Loucy (cell line): ENCODE measurements around the gene LRTM1.

Experiments used
- H2AFZ ChIP-seq: fragments of 200-600 bp; sonication (generic); 2 replicates; pipeline ENCODE4 v1.6.0; 2016; ENCODE audit warnings: antibody characterized with exemption, mild to moderate bottlenecking, low read length, moderate library complexity
- H3F3A ChIP-seq: fragments of 200-600 bp; 2 replicates; pipeline ENCODE4 v1.6.0; 2016; ENCODE audit warnings: antibody characterized with exemption, low read depth, mild to moderate bottlenecking
- H3K27me3 ChIP-seq: fragments of 200-600 bp; sonication (generic); 2 replicates; pipeline ENCODE4 v1.6.1; 2014; ENCODE audit warnings: low read length, mild to moderate bottlenecking; ENCODE audit not compliant: insufficient read depth, poor library complexity, severe bottlenecking
- H3K36me3 ChIP-seq: fragments of 200-600 bp; sonication (generic); 2 replicates; pipeline ENCODE4 v1.6.1; 2016; ENCODE audit warnings: low read length; ENCODE audit not compliant: insufficient read depth
- H3K4me1 ChIP-seq: fragments of 200-600 bp; sonication (generic); 2 replicates; pipeline ENCODE4 v1.5.1; 2014; ENCODE audit warnings: low read length, mild to moderate bottlenecking; ENCODE audit not compliant: insufficient read depth, poor library complexity, severe bottlenecking
- H3K4me2 ChIP-seq: fragments of 200-600 bp; sonication (generic); 2 replicates; pipeline ENCODE4 v1.6.0; 2014; ENCODE audit warnings: antibody characterized with exemption, low read length, low read depth, mild to moderate bottlenecking; ENCODE audit not compliant: poor library complexity, severe bottlenecking
- H3K4me3 ChIP-seq: fragments of 200-600 bp; sonication (generic); 2 replicates; pipeline ENCODE4 v1.5.1; 2014; ENCODE audit warnings: low read length, mild to moderate bottlenecking, mixed read lengths; ENCODE audit not compliant: poor library complexity, severe bottlenecking
- H3K79me2 ChIP-seq: fragments of 200-600 bp; sonication (generic); 2 replicates; pipeline ENCODE4 v1.6.1; 2014; ENCODE audit warnings: low read length; ENCODE audit not compliant: insufficient read depth
- H3K9ac ChIP-seq: fragments of 200-600 bp; sonication (generic); 2 replicates; pipeline ENCODE4 v1.6.0; 2014; ENCODE audit warnings: mild to moderate bottlenecking, low read depth, low read length, moderate library complexity; ENCODE audit not compliant: poor library complexity, severe bottlenecking
- H3K9me2 ChIP-seq: fragments of 200-600 bp; sonication (generic); replicated peaks from 2 replicates; pipeline ENCODE4 v1.6.1; 2016; ENCODE audit warnings: low read depth, low read length, mixed read lengths
- H3K9me3 ChIP-seq: fragments of 200-600 bp; sonication (generic); 2 replicates; pipeline ENCODE4 v1.6.1; 2014; ENCODE audit warnings: mild to moderate bottlenecking, antibody characterized with exemption, low read length, low read depth; ENCODE audit not compliant: insufficient read depth
- H4K20me1 ChIP-seq: fragments of 200-600 bp; sonication (generic); 2 replicates; pipeline ENCODE4 v1.6.0; 2014; ENCODE audit warnings: antibody characterized with exemption, low read length, mild to moderate bottlenecking; ENCODE audit not compliant: insufficient read depth, poor library complexity, severe bottlenecking
- CTCF ChIP-seq: fragments of 200-600 bp; sonication (generic); conservative IDR thresholded peaks from 2 replicates; pipeline ENCODE4 v1.5.1; 2014; ENCODE audit warnings: mild to moderate bottlenecking, antibody characterized with exemption, low read length
- EZH2phosphoT487 ChIP-seq: fragments of 200-600 bp; IDR thresholded peaks from 2 replicates; pipeline ENCODE4 v1.6.1; 2018; ENCODE audit warnings: antibody characterized with exemption, mild to moderate bottlenecking, moderate library complexity, borderline replicate concordance

The LRTM1 gene

GRCh38 chr3:54915181-54915580 lies 12.7 kb downstream of the LRTM1 start:
- H2AFZ ChIP-seq, result no peak overlapping the region
- H3K27me3 ChIP-seq, result no peaks in the 10 kb centered on the region
- H4K20me1 ChIP-seq, result no peaks in the 10 kb centered on the region
- no peaks in the 10 kb centered on the region for H3K79me2 ChIP-seq
- no peaks in the 10 kb centered on the region for H3K9me3 ChIP-seq
- H3K4me3 ChIP-seq, result no peak overlapping the region
- no peak overlapping the region for H3K4me2 ChIP-seq
- no peaks in the 10 kb centered on the region for H3K4me1 ChIP-seq
- no peaks in the 10 kb centered on the region for H3K36me3 ChIP-seq
- H3F3A ChIP-seq, result no peaks in the 10 kb centered on the region
- no peak overlapping the region for H3K9ac ChIP-seq
- TF ChIP-seq EZH2phosphoT487 (no peak), CTCF (no peak)
- no peaks in the 10 kb centered on the region for H3K9me2 ChIP-seq

GRCh38 chr3:54914180-54914579 lies 13.7 kb downstream of the LRTM1 start:
- Histone ChIP-seq H3K4me2 (no peak overlapping the region), H3K9me3 (no peaks in the 10 kb centered on the region), H3K4me3 (no peak overlapping the region), H4K20me1 (no peaks in the 10 kb centered on the region), H3F3A (no peaks in the 10 kb centered on the region), H3K9me2 (no peaks in the 10 kb centered on the region), H3K79me2 (no peaks in the 10 kb centered on the region), H3K9ac (no peak overlapping the region), H3K4me1 (no peaks in the 10 kb centered on the region), H3K27me3 (no peaks in the 10 kb centered on the region), H2AFZ (no peak overlapping the region), H3K36me3 (no peaks in the 10 kb centered on the region)
- no peak for TF ChIP-seq EZH2phosphoT487
- no peak for TF ChIP-seq CTCF

- Histone ChIP-seq H2AFZ (no peak overlapping the region), H3K36me3 (no peaks in the 10 kb centered on the region), H3K4me3 (no peak overlapping the region), H3K9me3 (no peaks in the 10 kb centered on the region), H3F3A (no peaks in the 10 kb centered on the region), H3K4me1 (no peaks in the 10 kb centered on the region), H4K20me1 (no peaks in the 10 kb centered on the region), H3K9ac (no peak overlapping the region), H3K9me2 (no peaks in the 10 kb centered on the region), H3K4me2 (no peak overlapping the region), H3K27me3 (no peaks in the 10 kb centered on the region), H3K79me2 (no peaks in the 10 kb centered on the region)
- TF ChIP-seq EZH2phosphoT487 (no peak), CTCF (no peak)
Measured at GRCh38 chr3:54909191-54909590, 18.7 kb downstream of the LRTM1 start.
